ENCODE data around the gene DET1. TPM values are rescaled to one million over a fixed set of nuclear protein-coding genes. Genes with fewer than 3 reads are reported as not detected.
"Not testable (repeated sequence)": the region's sequence is repeated elsewhere in the genome, so short reads cannot be mapped to it uniquely, and the experiment has no call there.

DET1 gene
- total RNA-seq, 2 donors from 2014 or later: 8.2 to 8.3 TPM

DNA sequence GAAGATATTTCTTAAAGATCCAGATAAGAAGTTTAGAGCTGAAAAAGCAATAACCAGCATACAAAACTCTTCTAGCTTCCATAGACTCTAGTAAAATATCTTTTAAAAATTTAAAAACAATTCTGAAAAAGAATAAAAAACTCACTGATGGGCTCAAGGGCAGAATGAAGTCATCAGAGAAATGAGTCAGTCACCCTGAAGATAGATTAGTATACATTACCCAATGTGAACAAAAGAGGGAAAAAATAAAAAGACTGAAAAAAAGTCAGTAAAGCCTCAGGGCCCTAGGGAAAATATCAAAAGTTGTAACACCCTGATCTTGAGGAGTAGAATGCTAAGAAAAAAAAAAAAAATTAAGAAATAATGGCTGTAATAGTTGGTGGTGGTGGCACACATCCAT lies 11.4 kb downstream of the DET1 start:
- TF ChIP-seq POLR2A (IDR thresholded peaks at IDR 0.05): no peak
- TF ChIP-seq, protein P1, sequence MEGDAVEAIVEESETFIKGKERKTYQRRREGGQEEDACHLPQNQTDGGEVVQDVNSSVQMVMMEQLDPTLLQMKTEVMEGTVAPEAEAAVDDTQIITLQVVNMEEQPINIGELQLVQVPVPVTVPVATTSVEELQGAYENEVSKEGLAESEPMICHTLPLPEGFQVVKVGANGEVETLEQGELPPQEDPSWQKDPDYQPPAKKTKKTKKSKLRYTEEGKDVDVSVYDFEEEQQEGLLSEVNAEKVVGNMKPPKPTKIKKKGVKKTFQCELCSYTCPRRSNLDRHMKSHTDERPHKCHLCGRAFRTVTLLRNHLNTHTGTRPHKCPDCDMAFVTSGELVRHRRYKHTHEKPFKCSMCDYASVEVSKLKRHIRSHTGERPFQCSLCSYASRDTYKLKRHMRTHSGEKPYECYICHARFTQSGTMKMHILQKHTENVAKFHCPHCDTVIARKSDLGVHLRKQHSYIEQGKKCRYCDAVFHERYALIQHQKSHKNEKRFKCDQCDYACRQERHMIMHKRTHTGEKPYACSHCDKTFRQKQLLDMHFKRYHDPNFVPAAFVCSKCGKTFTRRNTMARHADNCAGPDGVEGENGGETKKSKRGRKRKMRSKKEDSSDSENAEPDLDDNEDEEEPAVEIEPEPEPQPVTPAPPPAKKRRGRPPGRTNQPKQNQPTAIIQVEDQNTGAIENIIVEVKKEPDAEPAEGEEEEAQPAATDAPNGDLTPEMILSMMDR (IDR thresholded peaks at IDR 0.05): no peak
- Histone ChIP-seq H3K9me3 (no peaks in the 10 kb centered on the region), H3K36me3 (replicated peaks in 1 of 2; ENCODE audit: insufficient read depth in 1 of 2, low read depth in 2 of 2) (peaks cover 0 to 13% of the 10 kb centered on the region in 2 donors), H3K4me3 (no peak overlapping the region), H3K27ac (no peak overlapping the region), H3K27me3 (no peaks in the 10 kb centered on the region), H3K4me1 (no peaks in the 10 kb centered on the region)
- DNase-seq (no peak), ATAC-seq (no peak)
- intact Hi-C loops (cut with DNase I): no loop called here

DNA sequence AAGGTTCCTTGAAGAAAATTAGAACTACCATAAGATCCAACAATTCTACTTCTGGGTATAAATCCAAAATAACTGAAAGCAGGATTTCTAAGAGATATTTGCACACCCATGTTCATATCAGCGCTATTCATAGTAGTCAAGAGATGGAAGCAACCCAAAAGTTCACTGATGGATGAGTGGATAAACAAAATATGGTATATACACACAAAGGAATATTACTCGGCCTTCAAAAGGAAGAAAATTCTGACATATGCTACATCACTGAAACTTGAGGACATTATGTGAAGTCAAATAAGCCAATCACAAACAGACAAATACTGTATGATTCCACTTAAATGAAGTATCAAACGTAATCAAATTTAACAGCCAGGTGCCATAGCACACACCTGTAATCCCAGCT lies 13.1 kb downstream of the DET1 start:
- H3K36me3 ChIP-seq (replicated peaks in 1 of 2; ENCODE audit: insufficient read depth in 1 of 2, low read depth in 2 of 2): peaks cover 0 to 16% of the 10 kb centered on the region in 2 donors
- DNase-seq: no peak
- ATAC-seq: no peak
- no peak overlapping the region for H3K4me3 ChIP-seq
- 91 to 93% methylated on average over 3 of the region's 3 CpGs for WGBS, 2 donors
- intact Hi-C loops (cut with DNase I): no loop called here
- H3K9me3 ChIP-seq: no peaks in the 10 kb centered on the region
- no peaks in the 10 kb centered on the region for H3K4me1 ChIP-seq
- H3K27ac ChIP-seq: no peak overlapping the region
- no peaks in the 10 kb centered on the region for H3K27me3 ChIP-seq
- TF ChIP-seq, protein P1 (IDR thresholded peaks at IDR 0.05): no peak
- no peak for TF ChIP-seq POLR2A (IDR thresholded peaks at IDR 0.05)

DNA sequence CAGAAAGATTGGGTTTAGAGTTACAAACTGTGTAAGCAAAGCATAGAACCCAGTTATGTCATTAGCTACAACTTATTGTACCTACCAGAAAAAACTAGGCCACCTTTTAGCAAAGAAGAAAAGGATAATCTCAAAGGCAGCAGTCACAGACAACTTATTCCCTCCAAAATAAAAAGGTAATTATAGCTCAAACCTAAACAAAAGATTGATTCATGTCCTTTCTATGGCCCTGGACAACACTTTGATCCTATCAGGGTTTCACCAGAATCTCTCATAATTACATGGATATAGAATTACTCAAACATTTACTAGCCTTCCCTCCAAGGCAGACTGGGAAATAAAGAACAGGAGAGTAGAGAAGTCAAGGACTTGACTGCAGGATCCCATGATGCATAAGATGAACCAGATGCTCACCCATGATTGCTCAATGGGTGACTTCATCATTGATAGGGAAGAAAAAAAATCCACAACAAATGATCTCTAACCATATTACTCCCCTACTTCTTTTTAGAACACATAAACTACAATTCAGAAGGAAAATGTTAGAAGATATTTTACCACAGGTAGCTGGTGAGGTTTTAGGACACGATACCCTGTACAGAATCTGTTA lies 17.4 kb downstream of the DET1 start:
- 97 to 100% methylated on average over 1 of the region's 1 CpG for WGBS, 2 donors

DNA sequence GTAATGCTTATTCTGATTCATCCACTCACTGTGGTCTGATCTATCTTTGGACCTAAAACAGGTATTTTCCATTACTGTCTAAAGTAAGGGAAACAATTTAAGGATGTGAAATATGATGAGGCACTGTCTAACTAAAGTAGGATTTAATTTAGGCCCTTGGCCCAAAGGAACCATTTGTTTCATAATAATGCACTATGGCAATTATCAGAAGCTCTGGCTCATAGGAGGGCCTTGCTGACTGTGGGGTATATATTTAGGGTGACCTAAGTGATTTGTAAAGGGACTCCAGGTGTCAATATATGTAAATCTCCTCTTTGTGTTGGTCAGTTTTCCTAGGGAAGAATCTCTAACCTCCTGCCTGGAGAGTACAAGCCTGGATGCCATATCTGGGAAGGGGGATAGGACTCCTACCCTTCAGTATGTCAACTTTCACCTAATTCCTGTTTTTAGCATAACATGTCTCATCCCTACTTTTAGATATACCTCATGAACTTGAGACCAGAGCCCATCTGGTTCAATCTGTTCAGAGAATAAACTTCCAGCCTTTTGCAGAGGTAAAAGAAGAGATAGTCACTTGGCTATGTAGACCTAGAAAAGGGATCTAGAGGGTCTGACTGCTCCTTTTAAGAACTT lies 20.1 kb downstream of the DET1 start:
- H3K27ac ChIP-seq: no peak overlapping the region
- H3K36me3 ChIP-seq (replicated peaks in 1 of 2; ENCODE audit: insufficient read depth in 1 of 2, low read depth in 2 of 2): peaks cover 0 to 17% of the 10 kb centered on the region in 2 donors
- no peak overlapping the region for H3K4me3 ChIP-seq
- no peak for DNase-seq
- no peaks in the 10 kb centered on the region for H3K27me3 ChIP-seq
- TF ChIP-seq, protein P1 (IDR thresholded peaks at IDR 0.05): no peak
- TF ChIP-seq POLR2A (IDR thresholded peaks at IDR 0.05): no peak
- no peaks in the 10 kb centered on the region for H3K9me3 ChIP-seq
- H3K4me1 ChIP-seq: no peaks in the 10 kb centered on the region
- ATAC-seq: no peak
- intact Hi-C loops (cut with DNase I): no loop called here

More for the DNA sequence above, 17.4 kb downstream of the DET1 start:
- peaks cover 0 to 19% of the 10 kb centered on the region in 2 donors for H3K36me3 ChIP-seq (replicated peaks in 1 of 2; ENCODE audit: insufficient read depth in 1 of 2, low read depth in 2 of 2)
- H3K9me3 ChIP-seq: no peaks in the 10 kb centered on the region
- H3K27ac ChIP-seq: no peak overlapping the region
- no peaks in the 10 kb centered on the region for H3K4me1 ChIP-seq
- ATAC-seq: no peak
- TF ChIP-seq, protein P1 (IDR thresholded peaks at IDR 0.05): no peak
- TF ChIP-seq POLR2A (IDR thresholded peaks at IDR 0.05): no peak
- H3K4me3 ChIP-seq: no peak overlapping the region
- H3K27me3 ChIP-seq: no peaks in the 10 kb centered on the region
- no peak for DNase-seq
- intact Hi-C loops (cut with DNase I): no loop called here

DNA sequence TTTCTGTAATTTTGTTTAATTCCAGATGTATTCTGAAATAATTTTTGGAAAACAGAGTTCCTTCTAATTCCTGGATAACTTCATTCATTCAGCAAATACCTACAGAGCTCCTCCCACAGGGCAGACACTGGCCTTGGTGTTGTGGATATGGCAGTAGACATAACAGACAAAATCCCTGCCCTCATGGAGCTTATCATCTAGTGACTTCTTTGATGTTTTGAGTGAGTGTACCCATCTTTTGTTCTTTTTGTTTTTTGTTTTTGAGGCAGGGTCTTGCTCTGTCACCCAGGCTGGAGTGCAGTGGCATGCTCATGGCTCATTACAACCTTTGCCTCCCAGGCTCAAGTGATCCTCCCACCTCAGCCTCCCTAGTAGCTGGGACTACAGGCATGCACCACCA lies 21.1 kb downstream of the DET1 start:
- TF ChIP-seq POLR2A (IDR thresholded peaks at IDR 0.05): no peak
- H3K4me1 ChIP-seq: no peaks in the 10 kb centered on the region
- H3K36me3 ChIP-seq (replicated peaks in 1 of 2; ENCODE audit: insufficient read depth in 1 of 2, low read depth in 2 of 2): peaks cover 0 to 9% of the 10 kb centered on the region in 2 donors
- DNase-seq (no peak), ATAC-seq (no peak)
- no peaks in the 10 kb centered on the region for H3K9me3 ChIP-seq
- H3K27ac ChIP-seq: no peak overlapping the region
- no peak overlapping the region for H3K4me3 ChIP-seq
- no peaks in the 10 kb centered on the region for H3K27me3 ChIP-seq
- intact Hi-C loops (cut with DNase I): no loop called here

DNA sequence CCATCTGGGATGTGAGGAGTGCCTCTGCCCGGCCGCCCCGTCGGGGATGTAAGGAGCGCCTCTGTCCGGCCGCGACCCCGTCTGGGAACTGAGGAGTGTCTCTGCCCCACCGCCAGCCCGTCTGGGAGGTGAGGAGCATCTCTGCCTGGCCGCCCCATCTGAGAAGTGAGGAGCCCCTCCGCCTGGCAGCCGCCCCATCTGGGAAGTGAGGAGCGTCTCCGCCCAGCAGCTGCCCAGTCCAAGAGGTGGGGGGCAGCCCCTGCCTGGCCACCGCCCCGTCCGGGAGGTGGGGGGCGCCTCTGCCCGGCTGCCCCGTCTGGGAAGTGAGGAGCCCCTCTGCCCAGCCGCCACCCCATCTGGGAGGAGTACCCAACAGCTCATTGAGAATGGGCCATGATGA lies 22.4 kb downstream of the DET1 start:
- H3K36me3 ChIP-seq (replicated peaks in 1 of 2; ENCODE audit: insufficient read depth in 1 of 2, low read depth in 2 of 2); H3K4me3 ChIP-seq; H3K27me3 ChIP-seq; H3K27ac ChIP-seq; intact Hi-C loops (cut with DNase I); H3K9me3 ChIP-seq; H3K4me1 ChIP-seq; ATAC-seq; DNase-seq: not testable (repeated sequence)
- 99% methylated on average over 20 of the region's 23 CpGs; no CpG with 5 or more reads in 1 of the 2 donors for WGBS, 2 donors

Data from body of pancreas (tissue), 4 donors.